ENCODE results near the gene RASD2.
"Not testable (repeated sequence)": the region's sequence is repeated elsewhere in the genome, so short reads cannot be mapped to it uniquely, and the experiment has no call there.

Gene RASD2, protein sequence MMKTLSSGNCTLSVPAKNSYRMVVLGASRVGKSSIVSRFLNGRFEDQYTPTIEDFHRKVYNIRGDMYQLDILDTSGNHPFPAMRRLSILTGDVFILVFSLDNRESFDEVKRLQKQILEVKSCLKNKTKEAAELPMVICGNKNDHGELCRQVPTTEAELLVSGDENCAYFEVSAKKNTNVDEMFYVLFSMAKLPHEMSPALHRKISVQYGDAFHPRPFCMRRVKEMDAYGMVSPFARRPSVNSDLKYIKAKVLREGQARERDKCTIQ

DNA sequence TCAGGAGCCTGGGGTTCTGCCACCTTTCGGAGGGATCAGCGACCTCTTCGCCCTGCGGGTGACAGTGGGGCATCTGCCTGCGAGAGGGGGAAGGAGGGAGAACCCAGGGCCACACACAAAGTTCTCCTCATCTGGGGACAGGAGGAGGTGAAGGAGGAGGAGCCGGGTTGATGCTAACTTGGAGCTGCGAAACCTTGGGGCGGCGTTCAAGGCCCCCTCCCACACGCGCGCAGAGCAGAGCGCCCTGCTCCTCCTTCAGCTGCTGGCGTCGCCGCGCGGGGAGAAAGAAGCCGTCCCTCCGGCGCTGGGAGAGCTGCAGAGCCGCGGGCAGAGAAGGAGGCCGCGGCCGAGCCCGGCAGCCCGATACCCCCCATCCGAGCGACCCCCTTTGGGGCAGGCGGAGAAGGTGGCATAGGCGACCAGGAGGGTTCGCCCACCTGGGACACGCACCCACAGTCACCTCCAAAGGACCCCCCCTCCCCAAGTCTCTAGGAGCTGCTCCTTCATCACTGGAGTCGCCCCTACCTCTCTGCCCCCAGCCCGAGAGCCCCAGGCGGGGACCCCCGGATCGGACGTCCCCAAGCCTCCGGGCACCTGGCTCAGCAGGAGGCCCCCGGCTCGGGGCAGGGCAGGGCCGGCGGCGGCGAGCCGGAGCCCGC is at the start of gene RASD2:
TSS of gene RASD2 (plus strand) at position 237 of the 659 bp plus-strand sequence. CDS start 5,979 bp downstream, outside the sequence.
- Histone ChIP-seq H3K27me3 (ENCODE audit: control insufficient read depth, insufficient read depth, low read length) (peaks cover 36% of the 10 kb centered on the region), H3K9me3 (ENCODE audit: control insufficient read depth, low read depth, low read length) (no peaks in the 10 kb centered on the region), H3K9ac (ENCODE audit: low read length) (no peak within 1 kb of the TSS), H3K36me3 (ENCODE audit: control insufficient read depth, low read depth, low read length) (no peaks in the 10 kb centered on the region), H3K4me3 (ENCODE audit: low read length) (peak within 1 kb of the TSS; percentile 58), H3K27ac (ENCODE audit: low read length) (no peak within 1 kb of the TSS), H3K4me1 (ENCODE audit: control insufficient read depth, low read depth, low read length) (peaks cover 7% of the 10 kb centered on the region)

DNA sequence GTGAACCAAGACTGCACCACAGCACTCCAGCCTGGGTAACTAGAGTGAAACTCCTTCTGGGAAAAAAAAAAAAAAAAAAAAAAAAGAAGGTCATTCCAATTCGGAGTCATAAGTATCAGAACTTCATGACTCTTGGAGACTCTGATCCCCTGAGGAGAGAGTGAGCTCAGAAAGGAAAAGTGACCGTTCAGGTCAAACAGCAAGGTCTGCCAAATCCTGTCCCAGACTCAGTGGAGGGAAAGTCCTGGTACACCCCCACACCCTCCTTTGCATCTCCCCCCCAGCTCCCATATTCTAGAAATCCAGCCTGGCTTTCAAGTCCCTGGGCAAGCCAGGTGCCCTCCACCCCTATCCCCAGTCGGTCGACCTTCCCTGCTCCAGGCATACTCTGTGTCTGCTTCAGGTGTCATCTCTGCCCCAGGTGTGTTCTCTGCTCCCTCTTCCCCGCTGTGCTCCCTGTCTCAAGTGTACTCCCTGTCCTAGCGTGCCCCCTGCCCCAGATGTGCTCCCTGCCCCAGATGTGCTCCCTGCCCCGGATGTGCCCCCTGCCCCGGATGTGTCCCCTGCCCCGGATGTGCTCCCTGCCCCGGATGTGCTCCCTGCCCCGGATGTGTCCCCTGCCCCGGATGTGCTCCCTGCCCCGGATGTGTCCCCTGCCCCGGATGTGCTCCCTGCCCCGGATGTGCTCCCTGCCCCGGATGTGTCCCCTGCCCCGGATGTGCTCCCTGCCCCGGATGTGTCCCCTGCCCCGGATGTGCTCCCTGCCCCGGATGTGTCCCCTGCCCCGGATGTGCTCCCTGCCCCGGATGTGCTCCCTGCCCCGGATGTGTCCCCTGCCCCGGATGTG is 49.3 kb upstream of the RASD2 start:
- not testable (repeated sequence) for H3K9ac ChIP-seq (ENCODE audit: low read length); H3K27ac ChIP-seq (ENCODE audit: low read length); H3K9me3 ChIP-seq (ENCODE audit: control insufficient read depth, low read depth, low read length); H3K36me3 ChIP-seq (ENCODE audit: control insufficient read depth, low read depth, low read length); H3K4me3 ChIP-seq (ENCODE audit: low read length); H3K4me1 ChIP-seq (ENCODE audit: control insufficient read depth, low read depth, low read length)
- peaks cover 12% of the 10 kb centered on the region for H3K27me3 ChIP-seq (ENCODE audit: control insufficient read depth, insufficient read depth, low read length)

DNA sequence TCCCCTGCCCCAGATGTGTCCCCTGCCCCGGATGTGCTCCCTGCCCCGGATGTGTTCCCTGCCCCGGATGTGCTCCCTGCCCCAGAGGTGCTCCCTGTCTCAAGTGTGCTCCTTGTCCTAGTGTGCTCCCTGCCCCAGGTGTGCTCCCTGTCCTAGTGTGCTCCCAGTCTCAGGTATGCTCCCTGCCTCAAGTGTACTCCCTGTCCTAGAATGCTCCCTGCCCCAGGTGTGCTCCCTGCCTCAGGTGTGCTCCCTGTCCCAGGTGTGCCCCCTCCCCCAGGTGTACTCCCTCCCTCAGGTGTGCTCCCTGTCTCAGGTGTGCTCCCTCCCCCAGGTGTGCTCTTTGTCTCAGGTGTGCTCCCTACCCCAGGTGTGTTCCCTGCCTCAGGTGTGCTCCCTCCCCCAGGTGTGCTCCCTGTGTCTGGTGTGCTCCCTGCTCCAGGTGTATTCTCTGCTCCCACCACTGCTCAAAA is 48.7 kb upstream of the RASD2 start:
- no peaks in the 10 kb centered on the region for H3K4me1 ChIP-seq (ENCODE audit: control insufficient read depth, low read depth, low read length)
- H3K9ac ChIP-seq (ENCODE audit: low read length): no peak overlapping the region
- no peak overlapping the region for H3K27ac ChIP-seq (ENCODE audit: low read length)
- H3K27me3 ChIP-seq (ENCODE audit: control insufficient read depth, insufficient read depth, low read length): peaks cover 12% of the 10 kb centered on the region
- no peaks in the 10 kb centered on the region for H3K9me3 ChIP-seq (ENCODE audit: control insufficient read depth, low read depth, low read length)
- no peaks in the 10 kb centered on the region for H3K36me3 ChIP-seq (ENCODE audit: control insufficient read depth, low read depth, low read length)
- H3K4me3 ChIP-seq (ENCODE audit: low read length): no peak overlapping the region

DNA sequence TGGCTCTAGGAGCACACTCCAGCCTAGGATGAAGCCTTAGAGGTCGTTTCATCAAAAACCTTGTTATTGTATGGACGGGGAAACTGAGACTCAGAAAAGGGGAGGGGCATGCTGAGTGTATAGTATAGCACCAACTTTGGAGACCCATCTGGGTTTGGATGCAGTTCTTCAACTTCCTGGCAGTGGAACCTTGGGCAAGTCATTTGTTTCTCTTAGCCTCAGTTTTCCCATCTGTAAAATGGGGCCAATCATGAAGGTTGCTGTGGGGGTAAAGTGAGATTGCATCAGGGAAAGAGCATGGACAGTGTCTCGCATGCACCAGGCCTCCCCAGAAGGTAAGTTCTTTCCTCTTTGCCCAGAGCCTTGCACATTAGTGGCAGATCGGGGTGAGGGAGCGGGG is 47.6 kb upstream of the RASD2 start:
- Histone ChIP-seq H3K9me3 (ENCODE audit: control insufficient read depth, low read depth, low read length) (no peaks in the 10 kb centered on the region), H3K4me3 (ENCODE audit: low read length) (no peak overlapping the region), H3K4me1 (ENCODE audit: control insufficient read depth, low read depth, low read length) (no peaks in the 10 kb centered on the region), H3K9ac (ENCODE audit: low read length) (no peak overlapping the region), H3K36me3 (ENCODE audit: control insufficient read depth, low read depth, low read length) (no peaks in the 10 kb centered on the region), H3K27ac (ENCODE audit: low read length) (no peak overlapping the region), H3K27me3 (ENCODE audit: control insufficient read depth, insufficient read depth, low read length) (peaks cover 12% of the 10 kb centered on the region)

DNA sequence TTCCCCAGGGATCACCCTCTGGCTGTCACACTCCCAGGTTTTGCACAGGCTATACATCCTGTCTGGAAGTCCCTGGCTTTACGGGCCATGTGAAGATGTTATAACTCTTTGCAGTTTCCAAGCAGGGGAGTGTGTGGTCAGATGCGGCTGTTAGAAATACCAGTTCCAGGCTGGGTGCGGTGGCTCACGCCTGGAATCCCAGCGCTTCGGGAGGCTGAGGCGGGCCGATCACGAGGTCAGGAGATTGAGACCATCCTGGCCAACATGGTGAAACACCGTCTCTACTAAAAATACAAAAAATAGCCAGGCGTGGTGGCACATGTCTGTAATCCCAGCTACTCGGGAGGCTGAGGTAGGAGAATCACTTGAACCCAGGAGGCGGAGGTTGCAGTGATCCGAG is 44.9 kb upstream of the RASD2 start:
- H3K9me3 ChIP-seq (ENCODE audit: control insufficient read depth, low read depth, low read length); H3K4me1 ChIP-seq (ENCODE audit: control insufficient read depth, low read depth, low read length); H3K27ac ChIP-seq (ENCODE audit: low read length); H3K9ac ChIP-seq (ENCODE audit: low read length); H3K36me3 ChIP-seq (ENCODE audit: control insufficient read depth, low read depth, low read length); H3K4me3 ChIP-seq (ENCODE audit: low read length): not testable (repeated sequence)
- peaks cover 12% of the 10 kb centered on the region for H3K27me3 ChIP-seq (ENCODE audit: control insufficient read depth, insufficient read depth, low read length)

DNA sequence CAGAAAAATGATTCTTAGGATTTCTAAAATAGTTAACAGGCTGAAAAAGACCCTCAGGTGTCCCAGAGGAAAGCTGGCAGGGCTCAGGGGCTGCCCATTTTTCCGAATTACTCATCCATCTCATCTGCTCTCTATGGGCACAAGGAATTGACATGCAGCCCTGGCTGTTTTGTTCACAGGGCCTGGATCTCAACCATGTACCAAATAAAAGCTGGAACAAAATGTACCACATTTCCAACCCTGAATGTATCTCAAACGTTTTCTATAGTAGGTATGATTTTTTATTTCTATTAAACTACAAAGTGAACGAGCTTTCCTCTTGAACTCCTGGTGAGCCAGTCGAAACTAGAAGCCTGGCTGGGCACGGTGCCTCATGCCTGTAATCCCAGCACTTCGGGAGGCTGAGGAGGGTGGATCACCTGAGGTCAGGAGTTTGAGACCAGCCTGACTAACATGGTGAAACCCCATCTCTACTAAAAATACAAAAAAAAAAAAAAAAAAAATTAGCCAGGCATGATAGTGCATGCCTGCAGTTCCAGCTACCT is 43.8 kb upstream of the RASD2 start:
- H3K9me3 ChIP-seq (ENCODE audit: control insufficient read depth, low read depth, low read length): no peaks in the 10 kb centered on the region
- no peaks in the 10 kb centered on the region for H3K4me1 ChIP-seq (ENCODE audit: control insufficient read depth, low read depth, low read length)
- H3K4me3 ChIP-seq (ENCODE audit: low read length): no peak overlapping the region
- H3K36me3 ChIP-seq (ENCODE audit: control insufficient read depth, low read depth, low read length): no peaks in the 10 kb centered on the region
- H3K27ac ChIP-seq (ENCODE audit: low read length): no peak overlapping the region
- H3K9ac ChIP-seq (ENCODE audit: low read length): no peak overlapping the region
- peaks cover 12% of the 10 kb centered on the region for H3K27me3 ChIP-seq (ENCODE audit: control insufficient read depth, insufficient read depth, low read length)

DNA sequence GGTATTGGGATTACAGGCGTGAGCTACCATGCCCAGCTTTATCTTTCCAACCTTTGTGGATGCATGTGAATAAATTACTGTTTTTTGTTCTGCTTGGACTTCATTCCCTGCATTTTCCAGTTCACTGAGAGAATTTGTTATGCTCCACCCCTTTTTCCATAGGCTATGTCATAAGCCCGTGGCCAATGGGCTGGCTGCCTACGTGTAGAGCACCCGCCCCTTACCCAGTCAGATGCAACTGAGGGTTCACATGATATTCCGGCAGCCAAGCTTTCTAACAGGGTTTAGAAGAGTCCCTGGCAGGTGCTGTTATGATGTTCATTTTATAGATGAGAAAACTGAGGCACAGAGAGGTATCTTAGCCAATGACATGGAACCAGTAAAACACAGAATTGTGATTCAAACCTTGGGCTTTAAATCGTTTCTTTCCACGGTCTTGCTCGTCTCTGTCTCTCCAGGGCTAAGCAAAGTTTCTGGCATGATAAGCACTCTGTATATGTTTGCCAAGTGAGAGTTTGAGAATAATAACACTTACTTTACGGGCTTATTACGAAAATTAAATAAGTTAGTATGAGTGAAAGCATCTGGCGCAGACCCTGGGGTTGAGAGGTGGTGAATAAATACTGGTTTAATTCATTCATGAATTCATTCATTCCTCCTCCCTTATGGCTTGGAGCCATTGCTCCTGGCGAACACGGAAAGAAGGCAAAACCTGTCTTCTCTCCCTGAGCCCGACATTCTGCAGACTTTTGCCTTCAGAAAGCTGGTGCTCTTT is 42.4 kb upstream of the RASD2 start:
- H3K4me3 ChIP-seq (ENCODE audit: low read length): no peak overlapping the region
- H3K9ac ChIP-seq (ENCODE audit: low read length): no peak overlapping the region
- H3K4me1 ChIP-seq (ENCODE audit: control insufficient read depth, low read depth, low read length): no peaks in the 10 kb centered on the region
- peaks cover 4% of the 10 kb centered on the region for H3K27me3 ChIP-seq (ENCODE audit: control insufficient read depth, insufficient read depth, low read length)
- H3K27ac ChIP-seq (ENCODE audit: low read length): no peak overlapping the region
- no peaks in the 10 kb centered on the region for H3K36me3 ChIP-seq (ENCODE audit: control insufficient read depth, low read depth, low read length)
- H3K9me3 ChIP-seq (ENCODE audit: control insufficient read depth, low read depth, low read length): no peaks in the 10 kb centered on the region

DNA sequence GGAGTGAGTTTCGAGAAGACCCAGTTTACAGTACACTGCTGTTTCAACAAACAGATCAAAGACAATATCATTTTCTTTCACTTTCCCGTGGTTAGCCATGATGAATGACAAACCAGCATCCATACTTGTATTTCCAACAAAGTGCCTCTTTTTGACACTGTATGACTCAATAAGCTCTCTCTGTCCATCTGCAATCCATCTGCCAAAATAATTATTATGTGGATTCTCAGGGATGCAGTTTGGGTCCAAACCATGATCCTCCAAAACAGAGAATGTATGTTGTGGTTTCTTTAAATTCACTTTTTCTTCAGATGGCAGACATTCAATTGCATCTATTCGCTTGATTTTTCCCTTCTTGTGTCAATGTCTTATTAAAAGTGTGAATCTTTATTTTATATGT is 37.8 kb upstream of the RASD2 start:
- Histone ChIP-seq H3K4me1 (ENCODE audit: control insufficient read depth, low read depth, low read length) (peaks cover 3% of the 10 kb centered on the region), H3K4me3 (ENCODE audit: low read length) (no peak overlapping the region), H3K27me3 (ENCODE audit: control insufficient read depth, insufficient read depth, low read length) (no peaks in the 10 kb centered on the region), H3K9ac (ENCODE audit: low read length) (no peak overlapping the region), H3K27ac (ENCODE audit: low read length) (no peak overlapping the region), H3K9me3 (ENCODE audit: control insufficient read depth, low read depth, low read length) (no peaks in the 10 kb centered on the region), H3K36me3 (ENCODE audit: control insufficient read depth, low read depth, low read length) (no peaks in the 10 kb centered on the region)

DNA sequence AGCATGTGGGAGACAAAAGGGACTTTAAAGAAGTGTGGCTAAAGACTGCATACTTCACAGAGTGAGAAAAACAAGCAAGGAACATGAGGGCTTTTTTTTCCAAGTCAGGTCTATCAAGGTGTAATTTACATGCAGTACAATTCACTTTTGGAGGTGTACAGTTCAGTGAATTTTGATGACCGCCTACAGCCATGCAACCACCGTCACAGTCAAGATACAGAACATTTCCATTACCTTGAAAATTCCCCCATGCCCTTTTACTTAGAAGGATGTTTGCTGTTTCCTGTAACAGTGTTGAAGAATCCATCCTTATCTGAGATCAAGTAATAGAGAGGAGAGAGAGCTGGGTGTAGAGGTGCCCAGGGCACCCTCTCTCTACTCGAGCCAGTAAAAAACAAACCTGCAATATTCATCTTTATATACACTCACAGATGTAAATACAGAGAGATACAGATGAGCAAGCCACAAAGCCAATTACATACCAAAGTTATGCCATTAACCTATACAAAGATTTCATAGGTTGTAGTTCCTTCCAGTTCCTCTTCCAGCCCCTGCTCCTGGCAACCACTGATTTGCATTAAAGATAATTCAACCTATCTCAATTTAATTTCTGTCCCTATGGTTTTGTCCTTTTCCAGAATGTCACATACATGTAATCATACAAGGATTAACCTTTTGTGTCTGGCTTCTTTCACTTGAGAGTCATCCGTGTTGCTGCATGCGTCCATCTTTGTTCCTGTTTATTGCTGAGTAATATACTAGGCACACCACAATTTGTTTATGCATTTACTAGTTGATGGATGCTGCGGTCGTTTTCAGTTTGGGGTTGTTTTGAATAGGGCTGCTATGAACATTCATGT is 35.0 kb upstream of the RASD2 start:
- Histone ChIP-seq H3K4me3 (ENCODE audit: low read length) (no peak overlapping the region), H3K4me1 (ENCODE audit: control insufficient read depth, low read depth, low read length) (peaks cover 3% of the 10 kb centered on the region), H3K27me3 (ENCODE audit: control insufficient read depth, insufficient read depth, low read length) (no peaks in the 10 kb centered on the region), H3K9ac (ENCODE audit: low read length) (no peak overlapping the region), H3K27ac (ENCODE audit: low read length) (no peak overlapping the region), H3K9me3 (ENCODE audit: control insufficient read depth, low read depth, low read length) (no peaks in the 10 kb centered on the region), H3K36me3 (ENCODE audit: control insufficient read depth, low read depth, low read length) (no peaks in the 10 kb centered on the region)

DNA sequence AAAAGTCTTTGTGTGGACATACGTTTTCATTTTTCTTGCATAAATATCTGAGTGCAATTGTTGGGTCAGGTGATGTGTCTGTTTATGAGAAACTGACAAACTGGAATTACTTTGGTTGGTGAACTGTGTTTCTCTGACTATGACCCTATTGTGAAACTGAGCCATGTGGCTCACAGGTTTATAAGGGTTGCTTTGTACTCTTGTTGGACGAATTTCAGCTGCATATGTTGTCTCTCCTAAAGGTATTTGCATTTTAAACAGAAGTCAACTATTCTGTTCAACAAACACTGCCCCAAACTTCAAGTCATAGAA is 34.4 kb upstream of the RASD2 start:
- Histone ChIP-seq H3K27ac (ENCODE audit: low read length) (no peak overlapping the region), H3K36me3 (ENCODE audit: control insufficient read depth, low read depth, low read length) (no peaks in the 10 kb centered on the region), H3K4me1 (ENCODE audit: control insufficient read depth, low read depth, low read length) (peaks cover 9% of the 10 kb centered on the region), H3K9ac (ENCODE audit: low read length) (no peak overlapping the region), H3K4me3 (ENCODE audit: low read length) (no peak overlapping the region), H3K27me3 (ENCODE audit: control insufficient read depth, insufficient read depth, low read length) (no peaks in the 10 kb centered on the region), H3K9me3 (ENCODE audit: control insufficient read depth, low read depth, low read length) (no peaks in the 10 kb centered on the region)

Measured in iPS-18a (cell line).